GM12878 (cell line): ENCODE data around the gene SLC39A2. TPM values are rescaled to one million over a fixed set of nuclear protein-coding genes. Genes with fewer than 3 reads are reported as not detected.
"Not testable (repeated sequence)": the region's sequence is repeated elsewhere in the genome, so short reads cannot be mapped to it uniquely, and the experiment has no call there.

Experiments used
- ATAC-seq: fragments of 200-7000 bp; cut with Tn5 transposase; 3 replicates; pipeline ENCODE4 v1.9.1; 2020; ENCODE audit warnings: mild to moderate bottlenecking, moderate library complexity
- BruUV-seq: library from RNA; stranded (reverse); fragments of 400-500 nt; replicated peaks from 2 replicates; lab custom pipeline; 2021; lab: Mats Ljungman, UMichigan
- CTCF ChIA-PET: fragments of 300-600 bp; sonication (Branson Sonifier 250); formaldehyde crosslinking; extraction: SDS; loops from one replicate; lab custom pipeline; 2021; ENCODE audit warnings: inconsistent platforms; lab: Yijun Ruan, JAX
- POLR2A ChIA-PET: fragments of 350-600 bp; formaldehyde crosslinking; extraction: SDS; loops from one replicate; lab custom pipeline; 2021; ENCODE audit warnings: inconsistent platforms; lab: Charles Lee
- RAD21 ChIA-PET: fragments of 300-600 bp; sonication (Branson Sonifier 250); formaldehyde crosslinking; loops from one replicate; lab custom pipeline; 2023; ENCODE audit warnings: antibody characterized with exemption; ENCODE audit not compliant: unreplicated experiment; lab: Charles Lee
- SMC1A ChIA-PET: fragments of 300-600 bp; sonication (Branson Sonifier 250); formaldehyde crosslinking; loops from one replicate; lab custom pipeline; 2023; ENCODE audit not compliant: unreplicated experiment, uncharacterized antibody; lab: Charles Lee
- DNase-seq: peaks from one replicate; pipeline ENCODE4 v3.0.0-alpha.2; 2011; ENCODE audit warnings: low read depth, low spot score
- FAIRE-seq: peaks from 3 replicates; lab custom pipeline; 2011; peaks lifted over from hg19 to GRCh38; lab: Jason Lieb, UNC
- H2AFZ ChIP-seq: 2 replicates; pipeline ENCODE4 v1.6.0; 2011; ENCODE audit warnings: low read depth, low read length, control low read depth; ENCODE audit not compliant: control insufficient read depth
- H3K27ac ChIP-seq: 2 replicates; pipeline ENCODE4 v1.5.1; 2011; ENCODE audit warnings: control low read depth; ENCODE audit not compliant: control insufficient read depth, insufficient read depth
- H3K27me3 ChIP-seq, 2 experiments: replicated peaks in 1 of 2; 2 replicates each; pipeline versions ENCODE4 v1.6.0 to v1.6.1; 2011; ENCODE audit warnings: low read length in 1 of 2; ENCODE audit not compliant: control insufficient read depth in 2 of 2, insufficient read depth in 2 of 2
- H3K36me3 ChIP-seq, 2 experiments: 2 replicates each; pipeline ENCODE4 v1.5.1; 2011; ENCODE audit warnings: low read length in 1 of 2; ENCODE audit not compliant: control insufficient read depth in 2 of 2, insufficient read depth in 2 of 2
- H3K4me1 ChIP-seq: 2 replicates; pipeline ENCODE4 v1.6.1; 2011; ENCODE audit warnings: mild to moderate bottlenecking, low read length, moderate library complexity, mixed read lengths; ENCODE audit not compliant: control insufficient read depth, insufficient read depth
- H3K4me2 ChIP-seq: 2 replicates; pipeline ENCODE4 v1.6.0; 2011; ENCODE audit warnings: control low read depth; ENCODE audit not compliant: control insufficient read depth, insufficient read depth
- H3K4me3 ChIP-seq: fragments of 200-600 bp; sonication (generic); 2 replicates; pipeline ENCODE4 v1.5.1; 2016
- H3K79me2 ChIP-seq: 2 replicates; pipeline ENCODE4 v1.6.0; 2011; ENCODE audit warnings: low read length; ENCODE audit not compliant: control insufficient read depth, insufficient read depth
- H3K9ac ChIP-seq: 2 replicates; pipeline ENCODE4 v1.8.0; 2011; ENCODE audit warnings: low read length, control low read depth, mixed read lengths; ENCODE audit not compliant: control insufficient read depth, insufficient read depth
- H3K9me3 ChIP-seq: replicated peaks from 3 replicates; pipeline ENCODE4 v1.5.1; 2011; ENCODE audit warnings: mild to moderate bottlenecking, low read length; ENCODE audit not compliant: control insufficient read depth, insufficient read depth
- H4K20me1 ChIP-seq: 2 replicates; pipeline ENCODE4 v1.6.0; 2011; ENCODE audit not compliant: control insufficient read depth, insufficient read depth
- CBX5 ChIP-seq: sonication (generic); IDR thresholded peaks from 2 replicates; pipeline ENCODE4 v1.6.1; 2016; ENCODE audit warnings: low read depth, moderate library complexity, mild to moderate bottlenecking, inconsistent platforms
- CREB1 ChIP-seq: IDR thresholded peaks from 2 replicates; pipeline ENCODE4 v1.6.1; 2012; ENCODE audit warnings: low read depth, mild to moderate bottlenecking, inconsistent platforms
- EZH2 ChIP-seq: IDR thresholded peaks from 2 replicates; pipeline ENCODE4 v1.6.1; 2012; ENCODE audit warnings: low read depth, mild to moderate bottlenecking, control low read depth, inconsistent platforms, low read length, borderline replicate concordance; ENCODE audit not compliant: control insufficient read depth
- HDAC6 ChIP-seq: fragments of 200-600 bp; sonication (generic); IDR thresholded peaks from one replicate; pipeline ENCODE4 v1.8.0; 2017; ENCODE audit warnings: antibody characterized with exemption; ENCODE audit not compliant: unreplicated experiment
- MTA2 ChIP-seq: fragments of 450-650 bp; IDR thresholded peaks from 2 replicates; pipeline ENCODE4 v1.6.1; 2016; ENCODE audit warnings: low read depth, mild to moderate bottlenecking, moderate library complexity
- MYB ChIP-seq: fragments of 150-350 bp; IDR thresholded peaks from 2 replicates; pipeline ENCODE4 v1.6.1; 2014; ENCODE audit warnings: mild to moderate bottlenecking, low read depth, low read length, borderline replicate concordance
- POLR2AphosphoS5 ChIP-seq: IDR thresholded peaks from 2 replicates; pipeline ENCODE4 v1.6.1; 2011; ENCODE audit warnings: mild to moderate bottlenecking, low read length, inconsistent platforms
- REST ChIP-seq: IDR thresholded peaks from 2 replicates; pipeline ENCODE4 v1.6.1; 2012; ENCODE audit warnings: mild to moderate bottlenecking, low read depth, low read length
- TBL1XR1 ChIP-seq: IDR thresholded peaks from 2 replicates; pipeline ENCODE4 v1.6.1; 2012; ENCODE audit warnings: low read depth, low read length, improper control_type of control experiment
- WGBS: methylation state at CpG from one replicate; pipeline ENCODE4 v1.1.6; 2016; ENCODE audit warnings: low lambda C conversion rate; ENCODE audit not compliant: insufficient replicate concordance, insufficient coverage; ENCODE audit errors: missing lambda C conversion rate; 5-methylcytosine and 5-hydroxymethylcytosine counted together
- in situ Hi-C: fragments of 300-500 bp; cut with MboI; formaldehyde crosslinking; loops from 9 replicates; pipeline ENCODE4 v1.14.3; 2018; ENCODE audit warnings: mixed read lengths
- intact Hi-C: fragments of 100-400 bp; cut with micrococcal nuclease; formaldehyde crosslinking; loops from one replicate; pipeline ENCODE4 v1.14.2; 2022; ENCODE audit not compliant: unreplicated experiment
- polyA plus RNA-seq, 11 experiments: library from polyadenylated mRNA; depleted of rRNA in 4 of 11; unstranded in 6 of 11; stranded (reverse) in 5 of 11; fragments of >200 nt; fragmentation: Nextera tagmentation in 4 of 11; fragmentation: Illumina TruSeq in 1 of 11; extraction: Ambion mirVana in 4 of 11; extraction: Trizol in 1 of 11; gene quantifications; 1 replicate in 1 of 11; 2 replicates in 10 of 11; pipeline versions ENCODE4 v1.2.1 to v1.2.3, GENCODE V29; 2011 to 2016; ENCODE audit warnings: inconsistent platforms in 2 of 11, missing spikeins in 2 of 11, low read depth in 1 of 11
- total RNA-seq, 4 experiments: library from RNA; depleted of rRNA in 3 of 4; stranded (reverse); fragments of >200 nt in 3 of 4; fragmentation: Illumina TruSeq in 1 of 4; extraction: Trizol in 1 of 4; gene quantifications; 2 replicates each; pipeline versions ENCODE4 v1.2.1 to v1.2.3, GENCODE V29; 2013 to 2021

SLC39A2 gene
- total and polyA plus RNA-seq, 10 of the 15 experiments (the other 5 are each of a cell fraction or from before 2014, with no cell fraction given) = 0.06 to 0.14 (median 0.11) TPM; not detected in 6

DNA sequence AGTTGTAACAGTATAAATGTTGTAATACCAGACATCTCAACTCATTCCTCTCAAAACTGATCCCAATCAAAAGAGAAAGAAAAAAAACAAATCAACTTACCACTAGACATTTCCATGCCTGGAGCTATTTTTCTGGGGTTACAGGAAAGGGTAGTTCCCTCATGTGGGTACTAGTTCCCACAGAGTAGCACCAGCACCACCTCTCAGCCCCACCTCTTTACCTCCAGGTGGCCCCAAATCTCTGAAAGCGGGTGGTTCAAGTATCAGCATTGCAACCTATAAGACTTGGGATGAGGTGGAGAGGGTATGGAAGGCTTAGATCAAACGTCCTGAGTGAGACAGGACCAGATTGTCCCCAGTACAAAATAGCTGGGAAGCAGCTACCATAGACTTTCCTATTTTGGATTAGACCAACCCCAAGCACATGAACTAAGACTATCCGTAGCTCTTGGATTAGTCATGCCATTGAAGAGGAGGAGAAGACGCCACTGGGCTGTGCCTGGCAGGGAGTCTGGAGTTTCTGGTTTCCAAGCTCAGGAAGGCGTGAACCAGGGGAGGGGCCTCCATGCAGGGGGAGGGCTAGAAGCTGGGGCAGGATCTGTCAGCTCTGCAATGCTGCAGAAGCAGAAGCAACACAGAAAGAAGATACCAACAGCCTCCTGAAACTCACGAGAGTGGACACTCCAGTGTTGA is at the start of gene SLC39A2 (continued):
- TF ChIP-seq REST (no peak), MTA2 (no peak), CREB1 (no peak), MYB (no peak), EZH2 (no peak), TBL1XR1 (no peak), POLR2AphosphoS5 (no peak), CBX5 (no peak), HDAC6 (no peak)

DNA sequence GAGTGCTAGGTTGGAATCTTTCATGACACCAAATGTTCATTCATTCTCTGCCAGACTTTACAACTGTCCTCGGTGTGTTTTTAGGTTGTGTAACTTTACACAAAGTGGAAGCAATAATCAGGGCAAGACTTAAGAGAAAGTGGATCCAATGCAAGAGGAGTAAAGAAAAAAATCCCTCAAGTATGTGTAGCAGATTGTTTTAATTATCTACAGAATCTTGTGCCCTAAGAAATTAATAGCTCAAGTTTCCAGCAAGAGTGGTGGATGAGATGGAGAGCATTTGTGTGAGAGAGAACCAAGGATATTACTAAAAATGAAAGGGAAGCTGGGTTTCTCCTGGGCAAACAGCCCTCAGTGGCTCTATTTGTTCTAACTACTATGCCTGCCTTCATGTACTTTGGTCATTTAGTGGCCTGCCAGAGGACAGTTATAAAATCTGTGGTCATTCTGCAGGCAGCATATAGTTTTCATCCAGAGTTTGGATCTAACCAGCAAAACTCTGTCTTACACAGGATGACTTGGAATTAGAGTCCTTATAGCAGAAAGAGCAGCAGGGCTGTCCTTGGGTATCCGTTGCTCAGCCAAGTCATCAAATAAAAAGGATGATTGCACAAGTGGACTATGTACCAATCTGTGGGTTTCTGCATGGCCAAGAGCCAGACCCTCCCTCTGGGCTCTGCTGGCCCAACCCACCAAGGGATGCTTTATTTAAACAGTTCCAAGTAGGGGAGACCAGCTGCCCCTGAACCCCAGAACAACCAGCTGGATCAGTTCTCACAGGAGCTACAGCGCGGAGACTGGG is 44.2 kb upstream of the SLC39A2 start, which contains the start of gene RNASE2:
Gene RNASE2, plus strand, starts transcription at position 752 of the 802 bp plus-strand sequence. CDS start 285 bp downstream, outside the sequence.
- POLR2A ChIA-PET, H3K36me3 ChIP-seq, DNase-seq, RAD21 ChIA-PET, ATAC-seq, H3K27me3 ChIP-seq, H3K9me3 ChIP-seq, H3K4me2 ChIP-seq, H3K27ac ChIP-seq, H4K20me1 ChIP-seq, CTCF ChIA-PET, H3K4me1 ChIP-seq, SMC1A ChIA-PET, H3K79me2 ChIP-seq, in situ Hi-C loops, intact Hi-C loops, H3K4me3 ChIP-seq, H2AFZ ChIP-seq, BruUV-seq, H3K9ac ChIP-seq, FAIRE-seq: not testable (repeated sequence)
- WGBS = 48% methylated on average over 4 of the region's 4 CpGs

DNA sequence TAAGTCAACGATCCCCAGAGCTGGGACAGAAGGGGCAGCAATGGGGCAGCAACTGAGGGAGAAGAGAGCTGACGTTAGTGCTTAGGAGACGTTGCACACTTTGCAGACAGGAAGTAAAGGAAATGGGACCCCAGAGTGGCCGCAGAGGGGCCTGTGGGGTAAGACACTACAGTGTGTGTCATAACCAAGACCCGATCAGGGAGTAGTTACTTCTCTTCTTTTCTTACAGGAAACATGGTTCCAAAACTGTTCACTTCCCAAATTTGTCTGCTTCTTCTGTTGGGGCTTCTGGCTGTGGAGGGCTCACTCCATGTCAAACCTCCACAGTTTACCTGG is 43.6 kb upstream of the SLC39A2 start:
- H3K79me2 ChIP-seq, DNase-seq, H3K27me3 ChIP-seq, H4K20me1 ChIP-seq, H2AFZ ChIP-seq, H3K4me1 ChIP-seq, CTCF ChIA-PET, H3K4me2 ChIP-seq, FAIRE-seq, SMC1A ChIA-PET, intact Hi-C loops, H3K9ac ChIP-seq, H3K4me3 ChIP-seq, in situ Hi-C loops, H3K9me3 ChIP-seq, POLR2A ChIA-PET, H3K27ac ChIP-seq, BruUV-seq, ATAC-seq, H3K36me3 ChIP-seq, RAD21 ChIA-PET: not testable (repeated sequence)
- 5% methylated on average over 5 of the region's 5 CpGs for WGBS
